ENCODE data around the gene RAD51B.
"Not testable (repeated sequence)": the region's sequence is repeated elsewhere in the genome, so short reads cannot be mapped to it uniquely, and the experiment has no call there.

Gene RAD51B

DNA sequence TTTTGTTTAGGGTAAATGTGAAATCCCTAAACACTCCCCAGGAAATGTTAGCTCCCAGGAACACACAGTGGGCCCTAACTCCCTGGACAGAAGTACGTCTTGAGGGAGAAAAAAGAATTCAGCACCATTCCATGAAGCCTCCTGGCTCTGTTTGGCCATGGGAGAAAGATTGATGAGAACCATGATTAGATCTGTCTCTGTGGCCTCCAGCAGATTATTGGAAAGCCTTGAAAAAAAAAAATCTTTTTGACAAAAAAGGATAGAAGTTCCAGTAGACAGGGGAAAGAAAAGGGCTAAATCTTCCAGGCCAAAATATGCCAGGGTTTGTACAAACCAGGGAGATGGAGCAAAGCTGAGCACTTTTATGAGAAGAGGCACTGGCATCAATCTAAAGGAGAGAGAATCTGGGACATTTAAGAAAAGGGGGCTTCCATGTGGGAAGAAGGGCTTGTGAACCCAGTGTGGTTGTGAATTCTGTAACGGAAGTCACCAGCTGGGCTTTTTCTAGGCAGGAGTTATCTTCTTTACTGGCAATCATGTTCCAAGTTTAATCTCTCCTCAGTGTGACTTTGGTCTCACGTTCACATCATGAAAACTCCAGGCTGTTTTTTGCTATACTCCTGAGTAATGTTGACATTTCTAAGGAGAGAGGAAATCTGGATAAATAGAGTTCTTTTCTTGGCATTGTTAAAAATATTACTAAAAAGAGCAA is 426.7 kb downstream of the RAD51B start:
- DNase-seq (ENCODE audit: low read depth in 2 of 2, low spot score in 1 of 2), result no peak

DNA sequence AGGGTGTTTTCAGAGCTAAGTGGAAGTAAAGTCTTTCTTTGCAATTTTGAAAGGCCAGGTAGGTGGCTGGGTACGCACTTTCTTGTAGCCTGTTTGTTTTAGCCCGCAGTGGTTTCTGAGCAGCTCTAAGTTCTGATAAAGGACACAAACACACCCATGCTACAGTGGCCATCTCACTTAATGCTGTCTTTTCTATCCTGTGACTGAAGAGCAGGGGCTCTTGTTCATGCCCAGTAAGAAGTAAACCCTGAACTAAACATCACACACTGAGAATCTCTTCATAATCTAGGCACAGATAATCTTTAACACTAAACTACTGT is 427.2 kb downstream of the RAD51B start:
- no peak for DNase-seq (ENCODE audit: low read depth in 2 of 2, low spot score in 1 of 2)

DNA sequence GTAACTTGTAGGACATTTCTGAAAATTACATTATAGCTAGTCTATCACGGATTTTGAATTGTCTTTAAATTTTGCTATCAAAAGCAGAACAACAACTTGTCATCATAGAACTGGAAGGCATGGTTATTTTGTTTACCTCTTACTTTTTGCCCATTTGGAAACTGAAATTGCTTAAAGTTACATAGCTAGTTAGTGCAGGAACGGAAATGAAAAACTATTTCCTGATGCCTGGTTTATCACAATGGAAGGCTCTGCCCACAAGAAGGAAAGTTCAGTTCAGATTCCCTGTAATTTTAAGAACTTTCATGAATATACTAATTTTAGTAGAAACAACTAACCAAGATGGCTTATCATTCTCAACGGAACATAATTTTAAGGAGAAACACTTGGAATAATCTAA is 427.7 kb downstream of the RAD51B start:
- no peak for DNase-seq (ENCODE audit: low read depth in 2 of 2, low spot score in 1 of 2)

DNA sequence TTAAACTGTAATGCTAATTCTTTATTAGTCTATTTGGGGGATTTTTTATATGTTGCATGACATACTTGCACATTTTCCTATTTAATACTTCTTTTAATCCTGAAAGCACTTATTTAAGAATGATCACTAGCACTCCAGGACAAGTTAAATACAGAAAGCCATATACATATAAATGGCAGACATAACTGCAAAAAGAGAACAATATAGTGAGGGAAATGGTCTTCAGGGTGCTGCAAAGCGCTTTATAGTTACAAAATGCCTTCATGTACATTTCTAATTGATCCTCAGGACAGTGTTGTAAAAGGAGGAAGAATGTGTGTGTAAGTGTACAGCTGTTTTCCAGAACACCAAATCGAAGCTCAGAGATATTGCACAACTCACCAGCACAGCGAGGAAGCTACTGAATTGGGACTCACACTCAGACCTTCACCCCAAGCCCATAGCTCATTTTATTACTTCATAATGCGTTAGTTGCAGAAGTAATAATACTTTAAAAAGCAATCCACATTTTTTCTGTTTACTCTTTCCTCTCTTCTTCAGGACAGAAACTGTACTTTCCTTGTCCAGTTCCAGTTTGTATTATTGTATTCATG is 428.2 kb downstream of the RAD51B start:
- no peak for DNase-seq (ENCODE audit: low read depth in 2 of 2, low spot score in 1 of 2)

DNA sequence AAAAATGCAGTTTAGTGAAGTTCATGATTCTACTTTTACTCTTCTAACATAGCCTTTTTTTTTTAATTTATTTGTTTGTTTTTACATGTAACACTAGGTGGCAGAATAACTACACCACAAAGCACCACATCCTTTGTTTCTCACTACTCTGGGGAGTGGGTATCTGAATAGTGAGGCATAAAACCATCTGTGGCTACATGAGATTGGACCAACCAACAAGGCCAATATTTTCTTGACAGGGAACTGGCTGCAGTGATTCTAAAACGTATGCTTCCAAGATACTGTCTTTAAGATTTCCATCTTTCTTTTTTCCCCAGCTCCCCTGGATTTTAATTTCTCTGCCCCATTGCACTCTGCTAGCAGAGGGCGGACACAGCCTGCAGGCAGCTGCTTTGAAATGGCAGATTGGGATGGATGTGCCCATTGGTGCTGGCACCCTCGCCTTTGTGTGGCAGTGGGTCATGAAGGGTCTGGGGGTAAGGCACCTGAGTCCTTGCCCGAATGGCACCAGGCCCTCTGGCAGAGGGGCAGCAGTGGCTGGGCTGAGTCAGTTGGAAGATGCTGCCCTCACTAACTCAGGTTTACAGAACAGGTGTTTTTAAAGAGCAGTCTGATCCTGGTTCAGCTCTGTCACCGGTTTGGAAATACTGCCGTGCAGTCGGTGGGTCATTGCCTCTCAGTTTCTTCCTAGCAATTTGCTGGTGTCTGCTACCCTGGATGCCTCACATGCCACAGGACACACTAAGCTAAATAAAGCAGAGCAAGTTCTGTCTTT is 429.1 kb downstream of the RAD51B start:
- DNase-seq (ENCODE audit: low read depth in 2 of 2, low spot score in 1 of 2), result no peak

DNA sequence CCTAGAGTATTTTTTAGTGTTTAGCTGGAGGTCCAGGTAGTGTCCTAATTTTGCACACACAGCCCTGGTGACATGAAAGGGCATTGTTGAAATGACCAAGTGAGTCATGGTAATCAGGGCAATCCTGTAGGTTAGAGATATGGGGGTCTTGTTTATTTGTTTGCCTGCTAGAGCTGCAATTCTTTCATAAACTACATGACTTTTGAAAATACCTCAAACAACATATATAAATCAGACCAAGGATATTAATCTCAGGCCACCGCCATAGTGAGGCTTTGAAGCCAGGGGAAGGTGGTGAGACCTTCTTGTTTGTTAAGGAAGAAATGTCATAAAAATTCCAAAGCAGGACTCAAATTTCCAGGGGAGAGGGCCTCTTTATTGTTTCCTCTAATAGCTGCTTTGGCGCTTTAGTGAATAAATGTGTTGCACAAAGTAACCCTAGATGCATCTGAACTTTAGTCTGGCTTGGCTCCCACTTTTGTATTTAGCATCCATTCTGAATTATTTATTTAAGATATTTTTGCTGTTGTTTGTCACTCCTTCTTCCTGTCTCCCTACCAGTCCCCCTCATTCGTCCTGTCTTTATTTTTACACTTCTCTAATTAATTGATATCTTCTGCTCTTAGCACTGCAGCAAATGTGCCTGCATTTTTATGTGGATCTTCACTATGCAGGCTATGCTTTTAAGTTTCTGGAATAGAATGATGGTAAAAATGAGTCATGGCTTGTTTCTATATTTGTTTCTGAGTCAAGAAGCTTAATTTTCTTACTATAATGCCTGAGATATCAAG is 430.3 kb downstream of the RAD51B start:
- DNase-seq (ENCODE audit: low read depth in 2 of 2, low spot score in 1 of 2), result no peak

DNA sequence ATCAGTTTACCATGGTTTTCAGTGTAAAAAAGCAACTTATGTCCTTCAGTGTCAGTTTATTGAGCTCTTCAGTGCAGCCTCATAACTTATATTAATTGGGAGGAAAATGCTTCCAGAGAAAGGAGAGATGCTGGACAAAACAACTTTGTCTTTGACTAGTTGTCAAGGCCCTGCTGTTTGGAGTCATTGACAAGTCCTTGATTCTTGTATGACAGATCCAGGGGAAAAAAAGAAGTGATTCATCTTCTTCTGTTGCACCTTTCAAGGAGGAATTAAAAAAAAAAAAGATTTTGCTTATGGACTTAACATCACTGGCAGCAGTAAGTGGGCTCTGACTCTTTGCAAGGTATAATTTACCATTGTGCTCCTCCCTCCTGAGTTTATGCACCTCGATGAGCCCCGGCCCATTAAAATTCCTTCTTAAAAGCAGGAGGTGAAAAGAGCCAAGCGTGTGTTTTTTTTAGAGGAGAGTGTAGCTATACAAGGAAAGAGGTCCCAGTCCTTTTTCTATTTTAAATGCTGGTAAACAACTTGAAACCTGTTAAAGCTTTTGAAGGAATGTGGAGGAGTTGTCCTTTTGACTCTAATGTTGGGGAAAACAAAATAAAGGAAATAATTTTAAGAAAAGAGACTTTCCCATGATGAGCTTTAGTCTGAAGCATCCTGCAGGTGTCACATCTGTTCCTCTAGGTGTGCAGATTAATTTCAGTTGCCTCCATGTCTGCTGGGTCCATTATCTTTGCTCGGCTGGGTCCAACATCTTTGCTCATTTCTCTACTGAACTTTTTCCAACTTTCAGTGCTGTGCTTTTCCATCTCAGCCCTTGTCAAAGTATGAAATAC is 431.6 kb downstream of the RAD51B start:
- DNase-seq (ENCODE audit: low read depth in 2 of 2, low spot score in 1 of 2), result no peak

DNA sequence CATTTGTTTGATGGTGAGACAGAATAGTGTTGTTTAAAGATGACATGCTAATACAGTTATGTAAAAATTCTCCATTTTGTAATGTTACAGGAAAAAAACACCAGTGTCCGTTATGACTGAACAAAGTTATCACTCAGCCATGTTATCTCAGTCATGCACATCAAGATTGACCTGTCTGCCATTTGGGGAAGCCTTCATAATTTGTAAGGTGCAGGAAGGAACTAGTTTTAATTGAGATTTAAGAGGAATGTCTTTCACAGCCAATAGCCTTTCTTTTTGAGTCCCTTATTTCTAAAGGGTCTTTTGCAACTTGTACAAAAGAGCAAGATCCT is 432.2 kb downstream of the RAD51B start:
- no peak for DNase-seq (ENCODE audit: low read depth in 2 of 2, low spot score in 1 of 2)

DNA sequence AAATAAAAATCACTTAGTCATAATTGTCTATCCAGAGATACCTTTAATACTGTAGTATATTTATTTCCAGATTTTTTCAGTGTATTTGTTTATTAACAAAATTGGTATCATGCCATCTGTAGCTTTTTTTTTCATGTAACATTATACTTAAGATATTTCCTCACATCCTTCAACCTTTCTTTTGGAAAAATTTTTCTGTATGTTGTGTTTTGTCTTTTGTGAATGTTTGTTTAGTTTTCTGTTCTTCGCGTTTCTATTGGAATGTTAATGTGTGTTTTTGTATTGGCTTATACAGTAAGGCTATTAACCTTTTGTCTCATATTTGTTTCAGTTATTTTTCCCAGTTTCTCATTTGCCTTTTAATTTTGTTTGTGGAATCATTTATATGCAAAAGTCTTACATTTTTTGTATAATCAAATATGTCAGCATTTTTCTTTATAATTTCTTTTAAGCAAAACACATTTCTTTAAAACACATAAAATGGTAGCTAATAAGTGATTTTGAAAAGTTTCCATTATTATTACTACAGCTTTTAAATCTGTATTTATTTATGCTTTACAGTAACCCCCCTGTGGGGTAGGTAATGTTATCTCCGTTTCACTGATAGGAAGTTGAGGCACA is 433.7 kb downstream of the RAD51B start:
- DNase-seq (ENCODE audit: low read depth in 2 of 2, low spot score in 1 of 2), result no peak

DNA sequence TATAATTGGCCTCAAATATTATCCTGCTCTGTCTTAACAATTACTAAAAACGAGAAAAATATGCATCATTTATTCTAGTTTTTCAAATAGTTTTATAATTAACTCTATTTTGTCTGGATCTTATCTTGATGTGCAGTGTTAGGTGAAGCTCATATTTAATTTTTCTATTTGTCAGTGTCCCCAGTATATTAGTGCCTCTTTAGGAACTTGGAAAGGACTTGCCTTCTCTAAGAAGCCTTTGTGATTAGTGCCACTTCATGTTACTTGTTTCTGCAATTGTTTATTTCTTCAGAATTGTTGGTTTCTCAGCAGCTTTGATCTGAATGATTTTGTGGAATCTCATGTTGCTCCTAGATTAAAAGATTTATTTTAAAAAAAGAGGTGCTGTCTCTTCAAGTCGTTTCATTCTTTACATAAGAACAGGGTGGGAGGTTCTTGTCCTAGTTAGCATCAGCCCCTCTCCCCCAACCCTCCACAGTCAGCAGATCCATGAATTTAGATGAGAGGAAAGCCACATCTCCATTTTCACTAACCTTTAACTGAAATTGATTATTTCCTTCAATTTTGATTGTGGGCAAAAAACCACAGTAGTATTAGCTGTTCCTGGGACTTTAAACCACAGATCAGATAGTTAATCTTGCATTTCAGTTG is 434.4 kb downstream of the RAD51B start:
- no peak for DNase-seq (ENCODE audit: low read depth in 2 of 2, low spot score in 1 of 2)

DNA sequence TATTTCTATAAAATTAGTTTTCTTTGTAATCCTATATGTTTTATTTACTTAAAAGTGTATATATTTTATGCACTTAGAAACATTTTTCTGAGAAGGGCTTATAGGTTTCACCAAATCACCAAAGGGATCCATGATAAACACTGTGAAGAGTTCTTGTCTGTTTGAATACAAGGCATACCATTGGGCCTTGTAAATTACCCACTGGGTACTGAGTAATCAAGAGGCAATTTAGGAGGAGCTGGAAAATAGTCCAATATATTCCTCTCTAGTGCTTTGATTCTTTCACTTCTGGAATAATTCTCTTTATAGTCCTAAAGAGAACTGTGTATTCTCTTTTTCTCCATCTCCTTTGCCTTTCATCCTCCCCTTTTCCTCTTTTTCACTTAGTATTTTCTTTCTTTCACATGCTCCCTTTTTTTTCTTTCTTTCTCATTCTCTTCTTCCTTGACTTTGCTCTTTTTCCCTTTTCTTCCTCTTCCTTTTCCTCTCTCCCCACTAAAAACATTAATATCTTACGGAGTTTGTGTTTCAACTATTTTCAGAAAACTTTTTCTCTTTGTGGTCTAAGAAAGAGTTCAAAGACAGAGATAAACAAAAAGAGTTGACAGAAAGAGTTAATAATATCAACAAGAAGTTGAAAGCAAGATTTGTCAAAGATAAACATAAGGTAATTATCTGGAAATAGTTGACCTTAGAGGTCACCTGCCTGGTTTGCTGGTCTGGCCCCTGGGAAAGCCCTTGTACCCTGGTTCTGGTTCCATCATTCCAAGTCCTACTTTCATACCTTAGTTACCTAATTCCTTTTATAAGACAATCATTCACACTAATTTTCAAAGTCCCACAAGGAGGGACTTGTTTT is 435.3 kb downstream of the RAD51B start:
- no peak for DNase-seq (ENCODE audit: low read depth in 2 of 2, low spot score in 1 of 2)

DNA sequence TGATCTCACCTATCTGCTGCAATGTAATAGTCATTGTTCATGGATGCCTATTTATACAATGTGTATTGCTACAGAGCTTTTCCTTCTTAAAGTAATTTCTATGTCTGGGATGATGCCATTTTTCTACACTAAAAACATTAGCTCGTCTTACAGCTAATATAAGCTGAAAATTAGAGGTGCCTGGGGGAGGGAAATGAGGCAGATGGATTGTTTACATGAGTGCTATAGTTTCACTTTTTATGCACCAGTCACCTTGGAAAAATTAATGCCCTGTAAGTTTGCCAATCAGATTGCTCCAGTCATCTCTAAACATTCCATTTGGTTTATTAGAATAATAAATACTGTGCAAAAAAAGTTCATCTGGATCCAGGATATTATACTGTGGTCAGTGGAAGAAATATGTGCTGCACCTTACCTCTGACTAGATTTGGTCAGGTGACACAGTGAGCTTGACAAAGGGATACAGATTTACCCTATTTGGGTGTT is 436.2 kb downstream of the RAD51B start:
- DNase-seq (ENCODE audit: low read depth in 2 of 2, low spot score in 1 of 2), result no peak

DNA sequence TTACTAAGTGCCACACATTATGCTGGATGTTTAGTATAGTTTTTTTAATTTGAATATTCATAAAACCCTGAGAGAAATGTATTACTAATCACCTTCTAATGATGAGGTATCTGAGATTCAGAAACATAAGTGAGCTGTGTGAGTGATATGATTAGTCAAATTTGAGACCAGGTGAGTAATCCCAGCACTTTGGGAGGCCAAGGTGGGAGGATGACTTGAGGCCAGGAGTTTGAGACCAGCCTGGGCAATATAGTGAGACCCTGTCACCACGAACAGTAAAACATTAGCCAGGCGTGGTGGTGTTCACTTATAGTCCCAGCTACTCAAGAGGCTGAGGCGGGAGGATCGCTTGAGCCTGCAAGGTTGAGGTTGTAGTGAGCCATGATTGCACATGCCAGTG is 438.4 kb downstream of the RAD51B start:
- DNase-seq (ENCODE audit: low read depth in 2 of 2, low spot score in 1 of 2), result no peak

DNA sequence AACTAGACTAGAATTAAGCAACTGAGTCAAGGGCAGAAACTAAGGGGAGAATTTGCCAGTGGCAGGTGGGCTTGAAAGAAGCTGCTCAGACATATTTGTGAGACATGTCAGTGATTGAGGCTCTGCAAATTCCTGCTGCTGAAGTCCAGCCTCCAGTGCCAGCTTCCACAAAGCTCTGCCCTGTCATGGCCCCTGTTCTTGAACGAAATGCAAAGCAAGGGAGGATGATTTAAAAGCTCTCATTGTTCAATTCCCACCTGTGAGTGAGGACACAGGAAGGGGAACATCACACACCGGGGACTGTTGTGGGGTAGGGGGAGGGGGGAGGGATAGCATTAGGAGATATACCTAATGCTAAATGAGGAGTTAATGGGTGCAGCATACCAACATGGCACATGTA is 439.4 kb downstream of the RAD51B start:
- not testable (repeated sequence) for DNase-seq (ENCODE audit: low read depth in 2 of 2, low spot score in 1 of 2)

DNA sequence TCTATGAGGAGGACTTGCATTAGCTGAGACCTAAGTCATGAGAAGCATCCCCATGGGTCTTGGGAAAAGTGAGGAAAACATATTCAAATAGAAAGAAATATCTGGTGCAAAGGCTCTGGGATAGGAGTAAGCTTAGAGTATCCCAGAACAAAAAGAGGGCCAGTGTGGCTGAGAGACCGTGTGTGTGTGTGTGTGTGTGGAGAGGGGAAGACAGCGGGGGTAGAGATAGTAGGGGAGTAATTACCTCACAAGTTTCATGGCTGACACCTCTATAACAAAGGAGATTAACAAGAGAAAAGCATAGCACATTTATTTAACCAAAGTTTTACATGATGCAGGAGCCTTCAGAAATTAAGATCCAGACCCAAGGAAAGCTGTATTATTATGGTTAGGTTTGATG is 440.5 kb downstream of the RAD51B start:
- no peak for DNase-seq (ENCODE audit: low read depth in 2 of 2, low spot score in 1 of 2)

DNA sequence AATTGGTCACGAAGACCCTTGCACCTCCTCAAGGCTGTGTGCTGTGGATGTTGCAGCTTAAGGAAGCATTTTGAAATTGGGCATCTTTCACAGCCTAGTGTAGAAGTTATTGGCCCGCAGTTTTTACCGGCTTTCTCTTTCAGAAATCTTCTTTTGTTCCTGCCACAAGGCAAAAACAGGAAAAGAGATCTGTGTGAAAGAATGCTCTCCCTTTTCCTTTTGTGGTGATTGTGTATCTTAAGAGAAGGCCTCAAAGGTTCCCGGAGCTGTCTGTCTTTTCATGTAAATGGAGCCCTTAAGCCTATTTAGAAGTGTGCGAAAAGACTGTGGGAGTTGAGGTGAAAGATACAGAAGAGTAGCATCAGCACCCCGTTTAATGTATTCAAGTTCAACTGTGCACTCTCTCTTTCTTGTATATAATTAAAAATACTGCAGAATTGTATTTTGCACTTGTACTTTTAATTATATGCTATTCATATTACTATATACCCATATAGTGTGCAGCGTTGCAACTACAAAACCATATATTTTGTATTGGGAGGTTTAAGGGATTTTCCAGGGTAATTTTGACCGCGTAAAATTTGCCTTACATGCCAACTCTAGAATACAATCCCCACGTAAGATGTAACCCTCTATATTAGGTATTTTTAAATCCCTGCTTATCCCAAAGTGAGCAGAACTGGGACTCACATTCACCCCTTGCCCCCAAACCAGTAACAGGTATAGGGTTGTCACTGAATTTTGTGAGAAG is 441.7 kb downstream of the RAD51B start:
- DNase-seq (ENCODE audit: low read depth in 2 of 2, low spot score in 1 of 2), result no peak

DNA sequence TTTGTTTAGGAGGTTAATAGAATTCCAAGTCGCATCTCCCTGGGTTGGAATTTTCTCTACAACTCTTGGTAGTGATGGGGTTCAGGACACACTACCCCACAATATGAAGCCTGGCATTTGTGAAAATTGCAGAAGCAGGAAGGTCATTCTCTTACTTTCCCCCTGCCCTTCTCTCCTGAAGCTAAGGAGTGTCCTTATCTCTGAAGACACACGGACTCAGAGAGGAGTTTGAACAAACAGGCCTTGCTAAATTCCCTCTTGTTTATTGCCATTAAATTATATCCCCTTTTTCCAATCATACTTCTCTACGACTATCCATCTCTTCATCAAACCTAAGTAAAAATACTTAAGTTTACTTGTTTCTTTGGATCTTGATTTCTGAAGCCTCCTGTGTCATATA is 443.0 kb downstream of the RAD51B start:
- DNase-seq (ENCODE audit: low read depth in 2 of 2, low spot score in 1 of 2), result no peak

DNA sequence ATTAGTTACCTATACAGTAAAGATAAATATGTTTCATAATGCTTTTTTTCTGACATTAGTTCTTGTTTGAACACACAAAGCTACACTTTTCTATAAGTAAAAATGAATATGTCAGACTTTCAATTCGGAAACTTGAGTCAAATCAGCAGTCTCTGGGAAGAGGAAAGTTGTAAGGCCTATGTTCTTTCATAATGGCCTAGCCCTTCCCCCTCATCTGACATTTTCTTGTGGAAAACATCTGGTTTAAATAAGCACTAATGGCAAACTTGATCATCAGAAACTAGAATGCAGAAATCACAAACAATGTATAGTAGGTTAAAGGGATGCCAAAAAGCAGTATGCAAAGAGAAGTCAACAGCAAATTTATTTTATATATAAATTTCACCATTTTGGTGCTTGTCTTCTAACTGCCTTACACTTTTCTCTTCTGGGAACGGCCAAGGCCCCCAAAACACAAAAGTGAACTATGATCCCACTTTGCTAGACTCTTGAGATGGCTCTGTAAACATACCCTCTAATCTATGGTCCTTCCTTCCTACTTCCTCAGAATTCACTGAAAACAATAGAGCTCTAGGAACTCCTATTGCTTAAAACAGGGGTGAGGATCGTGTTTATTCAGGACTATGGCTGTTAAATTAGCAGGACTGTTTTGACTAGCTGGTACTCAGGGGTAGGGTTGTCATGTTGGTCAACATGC is 444.1 kb downstream of the RAD51B start:
- DNase-seq (ENCODE audit: low read depth in 2 of 2, low spot score in 1 of 2), result no peak
